ENCODE data around the gene ITGB2.
A peak's percentile ranks its signal among the peaks of the same experiment; 100 is the strongest.

Gene ITGB2

GRCh38 chr21:44920694-44921604, at the start of gene ITGB2:
TSS of gene ITGB2 (minus strand) at chr21:44920899. CDS start at chr21:44910782, 10,117 bp downstream.
- H3K4me1 ChIP-seq (ENCODE audit: control insufficient read depth, insufficient read depth, low read length), result no peaks in the 10 kb centered on the region
- peak within 1 kb of the TSS; percentile 54 for H3K4me3 ChIP-seq (ENCODE audit: low read length)
- H3K27me3 ChIP-seq (ENCODE audit: control insufficient read depth, insufficient read depth, low read length), result peaks cover 11% of the 10 kb centered on the region
- H3K27ac ChIP-seq (ENCODE audit: low read depth, low read length), result no peak within 1 kb of the TSS
- no peaks in the 10 kb centered on the region for H3K36me3 ChIP-seq (ENCODE audit: control insufficient read depth, insufficient read depth, low read length)
- peak within 1 kb of the TSS; percentile 10 for H3K9ac ChIP-seq (ENCODE audit: low read length)

DNA sequence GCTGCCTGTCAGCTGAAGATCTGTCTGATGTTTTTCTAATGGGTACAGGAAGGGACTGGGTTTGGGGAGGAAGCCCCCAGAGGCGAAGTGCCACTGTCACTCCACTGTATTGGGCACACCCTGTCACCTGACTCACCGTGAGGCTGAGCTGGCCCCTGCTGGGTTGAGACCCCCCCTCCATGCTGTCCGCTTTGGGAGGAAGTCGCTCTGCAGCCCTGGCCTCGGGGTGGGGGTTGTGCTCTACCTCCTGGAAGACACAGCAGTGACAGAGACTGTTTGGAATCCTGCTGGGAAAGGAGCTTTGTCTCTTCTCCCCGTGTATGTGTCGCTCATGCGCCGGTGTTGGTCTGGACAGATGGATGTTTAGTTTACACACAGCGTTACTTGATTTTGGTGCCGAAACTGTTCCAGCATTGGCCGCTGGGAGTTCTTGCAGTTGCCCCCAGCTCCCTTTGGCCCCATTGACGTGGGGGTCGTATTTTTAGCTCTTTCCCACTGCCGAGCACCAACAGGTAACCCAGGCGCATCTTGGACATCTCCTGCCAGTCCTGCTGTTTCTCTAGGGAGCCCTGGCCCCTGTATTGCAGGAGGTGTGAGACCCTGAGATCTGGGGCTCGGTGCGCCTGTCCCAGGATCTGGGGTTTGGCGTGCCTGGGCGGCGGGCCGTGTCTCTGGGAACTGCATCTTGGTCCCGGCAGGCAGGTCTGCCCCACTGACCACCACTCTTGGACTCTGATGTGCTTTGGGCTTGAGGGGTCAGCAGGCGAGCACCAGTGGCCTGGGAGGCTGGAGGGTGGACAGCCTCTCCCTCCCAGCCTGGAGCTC, 49.4 kb upstream of the ITGB2 start:
- peaks cover 29% of the 10 kb centered on the region for H3K4me1 ChIP-seq (ENCODE audit: control insufficient read depth, insufficient read depth, low read length)
- H3K27me3 ChIP-seq (ENCODE audit: control insufficient read depth, insufficient read depth, low read length), result no peaks in the 10 kb centered on the region
- peak overlapping the region; percentile 60 for H3K27ac ChIP-seq (ENCODE audit: low read depth, low read length)

GRCh38 chr21:44969066-44969670, 48.5 kb upstream of the ITGB2 start:
- no peak overlapping the region for H3K4me3 ChIP-seq (ENCODE audit: low read length)
- H3K36me3 ChIP-seq (ENCODE audit: control insufficient read depth, insufficient read depth, low read length), result no peaks in the 10 kb centered on the region
- peak overlapping the region; percentile 60 for H3K27ac ChIP-seq (ENCODE audit: low read depth, low read length)
- H3K9ac ChIP-seq (ENCODE audit: low read length), result no peak overlapping the region
- no peaks in the 10 kb centered on the region for H3K27me3 ChIP-seq (ENCODE audit: control insufficient read depth, insufficient read depth, low read length)
- peaks cover 29% of the 10 kb centered on the region for H3K4me1 ChIP-seq (ENCODE audit: control insufficient read depth, insufficient read depth, low read length)

More for the DNA sequence above, 49.4 kb upstream of the ITGB2 start:
- no peak overlapping the region for H3K4me3 ChIP-seq (ENCODE audit: low read length)
- H3K36me3 ChIP-seq (ENCODE audit: control insufficient read depth, insufficient read depth, low read length), result peaks cover 3% of the 10 kb centered on the region
- H3K9ac ChIP-seq (ENCODE audit: low read length), result no peak overlapping the region

DNA sequence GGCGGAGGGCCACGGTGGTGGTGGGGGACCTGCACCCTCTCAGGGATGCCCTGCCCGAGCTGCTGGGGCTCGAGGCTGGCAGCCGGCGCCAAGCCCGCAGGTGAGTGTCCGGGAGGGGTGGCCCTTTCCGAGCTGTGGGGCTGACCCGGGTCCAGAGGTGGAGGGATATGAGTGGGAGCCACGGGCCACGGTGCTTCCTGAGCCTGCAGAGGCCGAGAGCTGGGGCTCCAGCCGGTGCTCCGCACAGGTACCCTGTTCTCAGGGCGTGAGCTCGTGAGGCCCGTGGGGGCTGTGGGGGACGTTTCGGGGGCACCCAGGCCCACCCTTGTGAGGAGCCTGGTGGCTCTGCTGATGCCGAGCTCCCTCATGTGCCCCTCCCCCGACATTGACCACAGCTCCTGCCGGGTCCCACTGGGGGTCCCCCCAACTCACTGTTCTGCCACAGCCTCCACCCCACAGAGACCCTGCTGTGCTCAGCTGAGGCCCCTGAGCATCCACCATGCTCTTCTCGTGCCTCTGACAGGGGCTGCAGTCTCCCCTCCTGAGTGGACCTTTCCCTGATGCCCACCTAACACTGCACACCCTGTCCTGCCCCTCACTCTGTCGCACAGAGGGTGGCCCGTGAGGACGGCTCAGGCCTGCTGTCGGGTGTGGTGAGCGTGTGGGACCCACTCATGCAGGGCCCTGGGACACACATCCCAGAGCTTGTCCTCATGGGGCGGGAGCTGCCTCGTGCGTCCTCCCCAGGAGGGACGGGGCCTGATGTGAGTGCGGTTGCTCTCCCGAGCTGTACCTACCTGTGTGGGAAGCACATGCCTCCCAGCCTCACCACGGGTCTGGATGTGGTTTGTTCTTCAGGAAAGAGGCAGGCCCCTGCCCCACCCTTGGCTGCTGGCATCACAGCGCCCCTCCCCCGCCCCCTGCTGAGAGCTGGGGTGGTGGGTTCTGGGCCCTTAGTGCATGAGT, 46.7 kb upstream of the ITGB2 start:
- Histone ChIP-seq H3K27ac (ENCODE audit: low read depth, low read length) (peak overlapping the region; percentile 69), H3K27me3 (ENCODE audit: control insufficient read depth, insufficient read depth, low read length) (no peaks in the 10 kb centered on the region), H3K4me1 (ENCODE audit: control insufficient read depth, insufficient read depth, low read length) (peaks cover 43% of the 10 kb centered on the region), H3K9ac (ENCODE audit: low read length) (no peak overlapping the region), H3K4me3 (ENCODE audit: low read length) (peak overlapping the region; percentile 45), H3K36me3 (ENCODE audit: control insufficient read depth, insufficient read depth, low read length) (no peaks in the 10 kb centered on the region)

DNA sequence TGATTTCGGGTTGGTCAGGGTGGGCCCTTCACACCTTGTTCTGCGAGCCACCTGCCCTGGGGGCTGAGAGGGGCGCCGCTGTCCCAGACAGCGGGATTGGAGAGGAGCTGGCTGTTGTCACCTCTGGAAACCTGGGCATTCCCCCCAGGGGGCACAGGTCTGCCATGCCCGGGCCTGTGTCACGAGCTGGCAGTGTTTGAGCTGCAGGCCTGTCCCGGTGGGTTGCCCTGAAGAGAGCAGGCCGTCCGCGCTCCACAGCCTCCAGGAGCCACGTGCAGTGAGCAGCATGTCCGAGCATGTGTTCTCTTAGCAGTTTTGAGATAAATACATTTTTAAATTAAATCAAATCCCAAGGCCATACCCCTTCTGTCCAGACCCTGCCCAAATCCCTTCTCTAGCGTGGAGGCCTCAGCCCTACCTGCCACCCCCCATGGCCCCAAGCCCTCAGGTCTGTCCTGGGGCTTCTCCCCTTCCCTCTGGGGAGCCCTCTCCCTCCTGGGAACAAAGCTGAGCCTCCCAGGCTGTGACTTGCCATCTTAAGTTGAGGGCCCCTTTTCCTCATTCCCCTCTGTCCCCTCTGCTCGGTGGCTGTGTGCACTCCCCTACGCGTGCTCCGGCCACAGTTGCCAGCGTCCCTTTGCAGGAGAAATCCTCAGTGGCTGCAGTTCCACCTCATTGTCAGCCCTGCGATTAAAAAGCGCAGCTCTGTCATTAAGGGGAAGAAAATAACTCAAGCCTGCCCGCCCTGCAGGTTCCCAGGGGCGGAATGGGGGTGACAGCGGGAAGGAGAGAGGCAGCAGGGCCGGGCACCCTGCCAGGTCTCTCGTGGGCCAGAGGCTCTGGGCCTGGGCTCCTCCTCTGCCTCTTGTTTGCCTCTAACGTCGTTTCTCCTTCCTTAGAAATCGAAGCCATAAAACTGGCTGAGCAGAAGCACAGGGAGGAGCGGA, 45.7 kb upstream of the ITGB2 start:
- Histone ChIP-seq H3K27me3 (ENCODE audit: control insufficient read depth, insufficient read depth, low read length) (no peaks in the 10 kb centered on the region), H3K4me1 (ENCODE audit: control insufficient read depth, insufficient read depth, low read length) (peaks cover 48% of the 10 kb centered on the region), H3K4me3 (ENCODE audit: low read length) (peak overlapping the region; percentile 45), H3K9ac (ENCODE audit: low read length) (no peak overlapping the region), H3K36me3 (ENCODE audit: control insufficient read depth, insufficient read depth, low read length) (no peaks in the 10 kb centered on the region), H3K27ac (ENCODE audit: low read depth, low read length) (peak overlapping the region; percentile 69)

GRCh38 chr21:44965251-44966022, 44.7 kb upstream of the ITGB2 start:
- no peaks in the 10 kb centered on the region for H3K27me3 ChIP-seq (ENCODE audit: control insufficient read depth, insufficient read depth, low read length)
- peaks cover 1% of the 10 kb centered on the region for H3K36me3 ChIP-seq (ENCODE audit: control insufficient read depth, insufficient read depth, low read length)
- H3K4me3 ChIP-seq (ENCODE audit: low read length), result no peak overlapping the region
- peaks cover 51% of the 10 kb centered on the region for H3K4me1 ChIP-seq (ENCODE audit: control insufficient read depth, insufficient read depth, low read length)
- H3K9ac ChIP-seq (ENCODE audit: low read length), result no peak overlapping the region
- H3K27ac ChIP-seq (ENCODE audit: low read depth, low read length), result no peak overlapping the region

GRCh38 chr21:44964381-44964780, 43.7 kb upstream of the ITGB2 start:
- H3K27ac ChIP-seq (ENCODE audit: low read depth, low read length), result no peak overlapping the region
- H3K36me3 ChIP-seq (ENCODE audit: control insufficient read depth, insufficient read depth, low read length), result peaks cover 4% of the 10 kb centered on the region
- H3K4me1 ChIP-seq (ENCODE audit: control insufficient read depth, insufficient read depth, low read length), result peaks cover 56% of the 10 kb centered on the region
- H3K27me3 ChIP-seq (ENCODE audit: control insufficient read depth, insufficient read depth, low read length), result no peaks in the 10 kb centered on the region
- H3K9ac ChIP-seq (ENCODE audit: low read length), result no peak overlapping the region
- no peak overlapping the region for H3K4me3 ChIP-seq (ENCODE audit: low read length)

- Histone ChIP-seq H3K4me1 (ENCODE audit: control insufficient read depth, insufficient read depth, low read length) (peaks cover 59% of the 10 kb centered on the region), H3K27me3 (ENCODE audit: control insufficient read depth, insufficient read depth, low read length) (no peaks in the 10 kb centered on the region), H3K9ac (ENCODE audit: low read length) (no peak overlapping the region), H3K27ac (ENCODE audit: low read depth, low read length) (peak overlapping the region; percentile 82), H3K4me3 (ENCODE audit: low read length) (no peak overlapping the region), H3K36me3 (ENCODE audit: control insufficient read depth, insufficient read depth, low read length) (peaks cover 4% of the 10 kb centered on the region)
Observed at GRCh38 chr21:44962403-44962966, 41.8 kb upstream of the ITGB2 start.

- Histone ChIP-seq H3K4me3 (ENCODE audit: low read length) (no peak overlapping the region), H3K27me3 (ENCODE audit: control insufficient read depth, insufficient read depth, low read length) (no peaks in the 10 kb centered on the region), H3K36me3 (ENCODE audit: control insufficient read depth, insufficient read depth, low read length) (peaks cover 8% of the 10 kb centered on the region), H3K27ac (ENCODE audit: low read depth, low read length) (peak overlapping the region; percentile 79), H3K9ac (ENCODE audit: low read length) (no peak overlapping the region), H3K4me1 (ENCODE audit: control insufficient read depth, insufficient read depth, low read length) (peaks cover 46% of the 10 kb centered on the region)
Observed at GRCh38 chr21:44960141-44961092, 39.7 kb upstream of the ITGB2 start.

All from rectal smooth muscle tissue (tissue), 1 donor.